ENCODE results near the gene VARS2. TPM values are rescaled to one million over a fixed set of nuclear protein-coding genes. Genes with fewer than 3 reads are reported as not detected.

VARS2 gene
- total RNA-seq, 1 donor from 2014 or later = 5.7 TPM

DNA sequence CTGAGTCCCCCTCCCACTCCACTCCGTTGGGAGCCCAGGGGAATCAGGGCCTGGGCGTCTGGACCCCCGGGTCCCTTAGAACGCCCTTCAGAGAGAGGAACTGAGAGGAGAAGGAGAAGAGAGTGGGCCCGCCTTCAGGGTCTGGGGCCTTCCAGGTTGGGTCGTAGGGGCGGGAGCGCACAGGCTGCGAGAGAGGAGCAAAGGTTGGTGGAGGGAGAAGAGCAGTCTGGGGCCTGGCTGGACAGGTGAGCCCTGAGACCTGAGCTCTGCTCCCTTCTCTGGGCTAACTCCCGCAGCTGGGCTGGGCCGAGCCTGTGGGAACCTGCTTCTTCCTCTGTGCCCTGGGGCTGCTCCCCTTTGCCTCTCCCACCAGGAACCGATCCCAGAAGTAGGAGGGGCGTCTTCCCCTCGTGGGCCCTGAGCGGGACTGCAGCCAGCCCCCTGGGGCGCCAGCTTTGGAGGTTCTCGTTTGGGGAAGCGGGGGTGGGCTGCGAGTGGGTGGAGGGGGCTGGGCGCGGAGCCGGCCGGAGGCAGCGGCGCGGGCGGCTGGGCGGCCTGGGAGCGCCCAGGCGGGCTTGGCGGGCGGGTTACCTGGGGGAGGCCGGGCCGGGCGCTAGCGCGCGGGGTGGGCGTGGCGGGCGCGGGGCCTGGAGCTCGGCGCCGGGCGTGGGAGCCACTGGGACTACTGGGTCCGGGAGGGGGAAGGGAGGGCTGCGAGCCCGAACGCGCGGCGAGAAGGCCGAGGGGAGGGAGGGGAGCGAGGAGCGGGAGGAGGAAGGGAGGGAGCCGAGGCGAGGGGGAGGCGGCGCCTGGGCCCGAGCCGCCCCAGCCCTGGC is 30.1 kb upstream of the VARS2 start, which contains the start of gene DDR1:
DDR1 (plus strand) TSS at position 835 of the 836 bp plus-strand sequence. CDS start 4,211 bp downstream, outside the sequence.
- H3K27me3 ChIP-seq = no peaks in the 10 kb centered on the region
- H3K36me3 ChIP-seq = peaks cover 0 to 1% of the 10 kb centered on the region in 2 donors
- H3K4me1 ChIP-seq = peaks cover 0 to 23% of the 10 kb centered on the region in 2 donors
- intact Hi-C loops (cut with DNase I) = loop anchor here (1.0 to 2.0 kb wide), 2 partner anchors 24 to 31 kb away; partner anchors contain the start of genes GTF2H4 and VARS2
- H3K4me3 ChIP-seq = peak within 1 kb of the TSS; percentile 78 to 87
- no peaks in the 10 kb centered on the region for H3K9me3 ChIP-seq
- DNase-seq (ENCODE audit: low spot score in 2 of 2) = peak in 1 of 2 donors; percentile 81
- TF ChIP-seq, protein P1, sequence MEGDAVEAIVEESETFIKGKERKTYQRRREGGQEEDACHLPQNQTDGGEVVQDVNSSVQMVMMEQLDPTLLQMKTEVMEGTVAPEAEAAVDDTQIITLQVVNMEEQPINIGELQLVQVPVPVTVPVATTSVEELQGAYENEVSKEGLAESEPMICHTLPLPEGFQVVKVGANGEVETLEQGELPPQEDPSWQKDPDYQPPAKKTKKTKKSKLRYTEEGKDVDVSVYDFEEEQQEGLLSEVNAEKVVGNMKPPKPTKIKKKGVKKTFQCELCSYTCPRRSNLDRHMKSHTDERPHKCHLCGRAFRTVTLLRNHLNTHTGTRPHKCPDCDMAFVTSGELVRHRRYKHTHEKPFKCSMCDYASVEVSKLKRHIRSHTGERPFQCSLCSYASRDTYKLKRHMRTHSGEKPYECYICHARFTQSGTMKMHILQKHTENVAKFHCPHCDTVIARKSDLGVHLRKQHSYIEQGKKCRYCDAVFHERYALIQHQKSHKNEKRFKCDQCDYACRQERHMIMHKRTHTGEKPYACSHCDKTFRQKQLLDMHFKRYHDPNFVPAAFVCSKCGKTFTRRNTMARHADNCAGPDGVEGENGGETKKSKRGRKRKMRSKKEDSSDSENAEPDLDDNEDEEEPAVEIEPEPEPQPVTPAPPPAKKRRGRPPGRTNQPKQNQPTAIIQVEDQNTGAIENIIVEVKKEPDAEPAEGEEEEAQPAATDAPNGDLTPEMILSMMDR (IDR thresholded peaks at IDR 0.05) = no peak
- peak within 1 kb of the TSS; percentile 83 to 90 for H3K27ac ChIP-seq

DNA sequence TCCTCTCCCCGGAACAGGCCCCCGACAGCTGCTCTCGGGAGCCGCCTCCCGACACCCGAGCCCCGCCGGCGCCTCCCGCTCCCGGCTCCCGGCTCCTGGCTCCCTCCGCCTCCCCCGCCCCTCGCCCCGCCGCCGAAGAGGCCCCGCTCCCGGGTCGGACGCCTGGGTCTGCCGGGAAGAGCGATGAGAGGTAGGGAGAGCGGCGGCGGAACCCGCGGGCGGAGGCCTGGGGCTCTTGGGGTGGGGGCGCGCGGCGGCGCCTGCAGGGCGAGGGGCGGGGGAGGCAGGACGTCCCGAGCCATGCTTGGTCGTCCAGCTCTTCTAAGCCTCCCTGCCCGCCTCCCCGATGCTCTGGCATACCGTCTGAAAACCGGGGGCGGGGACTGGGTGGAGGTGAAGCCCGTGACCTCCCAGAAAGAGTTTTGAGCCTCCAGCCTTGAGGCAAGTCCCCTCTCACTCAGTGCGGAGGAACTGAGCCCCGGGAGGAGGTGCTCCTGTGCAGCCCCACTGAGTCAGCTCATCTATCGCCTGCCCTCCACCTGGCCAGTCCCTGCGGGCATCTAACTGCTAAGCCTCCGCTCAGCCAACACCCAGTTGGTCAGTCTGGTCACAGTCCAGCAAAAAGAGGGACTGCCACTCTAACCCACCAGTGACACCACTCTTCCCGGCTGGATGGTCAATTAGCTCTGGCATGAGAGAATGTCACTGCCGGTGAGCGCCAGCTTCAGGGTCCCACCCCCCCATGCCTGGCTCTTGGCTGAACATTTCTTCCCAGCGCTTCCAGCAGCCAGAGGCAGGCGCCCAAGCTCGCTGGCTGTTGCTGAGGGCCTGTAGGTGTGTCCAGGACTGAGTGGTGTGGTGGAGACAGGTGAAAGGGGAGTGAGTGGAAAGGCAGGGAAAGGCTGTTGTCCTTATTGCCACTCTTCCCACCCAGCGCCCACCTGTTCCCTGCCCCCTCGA is 29.2 kb upstream of the VARS2 start:
- H3K4me1 ChIP-seq = peaks cover 0 to 23% of the 10 kb centered on the region in 2 donors
- intact Hi-C loops (cut with DNase I) = loop anchor here (1.0 to 2.0 kb wide), 2 partner anchors 24 to 30 kb away; partner anchors contain the start of genes GTF2H4 and VARS2
- TF ChIP-seq, protein P1 (IDR thresholded peaks at IDR 0.05) = no peak

DNA sequence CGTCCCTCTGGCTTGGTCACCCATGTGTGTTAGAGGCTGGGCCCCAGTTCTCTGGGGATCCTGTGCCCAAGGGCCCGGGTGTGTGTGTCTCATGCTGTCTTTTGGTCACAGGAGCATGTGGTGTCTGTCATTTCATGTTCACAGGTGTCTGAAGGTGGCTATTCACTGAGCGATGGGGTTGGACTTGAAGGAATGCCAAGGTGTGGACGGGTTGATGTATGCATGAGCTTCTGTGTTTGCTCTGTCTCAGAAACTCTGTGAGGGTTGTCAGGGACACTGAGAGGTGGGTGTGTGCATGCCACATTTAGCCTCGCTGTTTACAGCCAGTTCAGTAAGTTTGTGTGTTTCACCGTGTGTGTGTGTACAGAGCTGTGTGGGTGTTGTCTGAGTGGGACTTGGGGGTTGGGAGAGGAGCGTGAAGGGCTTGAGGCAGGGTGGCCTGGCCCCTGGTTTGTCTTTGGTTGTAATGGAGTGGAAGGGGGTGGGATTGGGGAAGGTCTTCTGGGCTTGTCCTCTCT is 28.5 kb upstream of the VARS2 start:
- intact Hi-C loops (cut with DNase I) = loop anchor here (2.0 kb wide), 1 partner anchor 29 kb away; the partner anchor contains the start of gene VARS2

More for the DNA sequence above, 29.2 kb upstream of the VARS2 start:
- H3K27me3 ChIP-seq = no peaks in the 10 kb centered on the region
- peak overlapping the region; percentile 78 to 87 for H3K4me3 ChIP-seq
- peak in 1 of 2 donors; percentile 71 for DNase-seq (ENCODE audit: low spot score in 2 of 2)
- peaks cover 0 to 6% of the 10 kb centered on the region in 2 donors for H3K36me3 ChIP-seq
- peak overlapping the region; percentile 83 to 90 for H3K27ac ChIP-seq
- H3K9me3 ChIP-seq = no peaks in the 10 kb centered on the region

DNA sequence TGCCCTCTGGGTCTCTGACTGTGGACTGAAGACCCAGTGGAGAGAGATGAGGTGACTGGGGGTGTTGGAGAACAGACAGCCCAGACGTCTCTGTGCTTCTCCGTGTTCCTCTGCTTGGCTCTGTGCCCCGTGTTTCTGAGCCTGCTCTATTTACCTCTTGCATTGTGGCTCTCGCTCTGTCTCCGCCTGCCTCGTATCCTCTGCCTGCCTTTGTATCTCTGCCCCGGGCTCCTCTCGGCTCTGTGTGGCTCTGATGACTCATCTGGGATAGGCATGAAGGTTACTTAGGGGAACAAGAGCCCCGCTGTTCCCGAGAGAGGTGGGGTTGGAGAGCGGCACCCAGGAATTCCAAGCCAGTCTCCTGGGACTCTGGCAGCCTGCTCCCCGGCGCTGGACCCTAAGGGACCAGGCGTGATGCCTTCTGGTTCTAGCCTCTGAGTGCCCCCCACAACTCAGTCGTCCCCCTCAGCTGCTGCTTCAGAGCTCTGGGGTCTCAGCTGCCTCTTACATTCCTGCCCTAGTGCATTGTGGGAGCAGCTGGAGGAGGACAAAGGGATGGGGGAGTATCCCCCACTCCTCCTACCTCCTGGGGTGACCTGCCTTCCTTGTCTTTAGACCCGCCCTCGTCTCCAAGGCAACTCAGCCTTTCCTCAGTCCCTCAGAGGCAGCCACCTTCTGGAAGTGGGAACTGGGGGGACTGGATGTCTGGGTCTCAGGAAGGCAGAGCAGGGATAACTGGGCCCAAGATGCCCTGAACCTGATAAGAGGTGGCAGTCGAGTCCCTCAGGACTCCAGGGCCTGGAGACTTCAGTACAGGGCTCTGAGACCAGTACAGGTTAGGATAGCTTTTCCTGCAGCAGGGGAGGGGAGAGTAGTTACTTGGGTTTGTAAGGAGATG is 27.8 kb upstream of the VARS2 start:
- Histone ChIP-seq H3K4me3 (peak overlapping the region; percentile 78 to 87), H3K9me3 (no peaks in the 10 kb centered on the region), H3K36me3 (peaks cover 0 to 15% of the 10 kb centered on the region in 2 donors), H3K4me1 (peaks cover 0 to 23% of the 10 kb centered on the region in 2 donors), H3K27ac (no peak overlapping the region), H3K27me3 (no peaks in the 10 kb centered on the region)
- DNase-seq (ENCODE audit: low spot score in 2 of 2) = peak in 1 of 2 donors; percentile 65
- TF ChIP-seq, protein P1 (IDR thresholded peaks at IDR 0.05) = no peak
- intact Hi-C loops (cut with DNase I) = loop anchor here (2.0 kb wide), 1 partner anchor 29 kb away; the partner anchor contains the start of gene VARS2

More for the DNA sequence above, 28.5 kb upstream of the VARS2 start:
- Histone ChIP-seq H3K4me1 (peaks cover 0 to 23% of the 10 kb centered on the region in 2 donors), H3K27ac (peak overlapping the region in 1 of 2 donors; percentile 83), H3K36me3 (peaks cover 0 to 14% of the 10 kb centered on the region in 2 donors), H3K4me3 (peak overlapping the region; percentile 78 to 87), H3K9me3 (no peaks in the 10 kb centered on the region), H3K27me3 (no peaks in the 10 kb centered on the region)
- TF ChIP-seq, protein P1 (IDR thresholded peaks at IDR 0.05) = no peak
- peak in 1 of 2 donors; percentile 66 for DNase-seq (ENCODE audit: low spot score in 2 of 2)

Measured in ascending aorta (tissue), 2 donors.